Neural progenitor cell (in vitro differentiated cells): ENCODE measurements around the gene ZNF683.

Experiments
- EZH2 ChIP-seq: fragments of 200-600 bp; sonication (generic); IDR thresholded peaks from 2 replicates; pipeline ENCODE4 v1.6.1; 2017; ENCODE audit warnings: antibody characterized with exemption, mild to moderate bottlenecking, moderate library complexity
- EZH2phosphoT487 ChIP-seq: fragments of 200-600 bp; sonication (generic); IDR thresholded peaks from 2 replicates; pipeline ENCODE4 v1.6.1; 2017; ENCODE audit warnings: antibody characterized with exemption
- TF ChIP-seq, protein P1 (sequence below): fragments of 200-600 bp; sonication (generic); IDR thresholded peaks from 2 replicates; pipeline ENCODE4 v1.5.1; 2017; ENCODE audit warnings: antibody characterized with exemption, mild to moderate bottlenecking

DNA sequence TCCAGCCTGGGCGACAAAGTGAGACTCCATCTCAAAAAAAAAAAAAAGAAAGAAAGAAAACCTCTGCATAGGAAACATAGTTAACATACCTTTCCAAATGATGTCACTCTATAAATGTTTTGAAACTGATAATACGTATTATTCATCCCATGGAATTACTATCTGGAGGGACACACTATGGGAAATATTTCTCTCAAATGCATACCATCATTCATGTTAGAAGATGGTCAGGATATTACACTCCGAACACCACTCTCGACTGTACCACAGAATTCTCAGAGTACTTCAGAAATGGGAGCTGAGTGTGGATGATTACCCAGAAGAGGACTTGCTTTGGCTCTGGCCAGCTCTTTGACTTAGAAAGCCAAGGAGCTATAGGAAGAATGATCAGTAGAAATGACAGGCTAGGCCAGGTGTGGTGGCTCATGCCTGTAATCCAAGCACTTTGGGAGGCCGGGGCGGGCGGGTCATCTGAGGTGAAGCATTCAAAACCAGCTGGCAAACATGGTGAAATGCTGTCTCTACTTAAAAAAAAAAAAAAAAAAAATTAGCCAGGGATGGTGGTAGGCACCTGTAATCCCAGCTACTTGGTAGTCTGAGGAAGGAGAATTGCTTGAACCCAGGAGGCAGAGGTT is 32.8 kb upstream of the ZNF683 start:
- TF ChIP-seq, protein P1, sequence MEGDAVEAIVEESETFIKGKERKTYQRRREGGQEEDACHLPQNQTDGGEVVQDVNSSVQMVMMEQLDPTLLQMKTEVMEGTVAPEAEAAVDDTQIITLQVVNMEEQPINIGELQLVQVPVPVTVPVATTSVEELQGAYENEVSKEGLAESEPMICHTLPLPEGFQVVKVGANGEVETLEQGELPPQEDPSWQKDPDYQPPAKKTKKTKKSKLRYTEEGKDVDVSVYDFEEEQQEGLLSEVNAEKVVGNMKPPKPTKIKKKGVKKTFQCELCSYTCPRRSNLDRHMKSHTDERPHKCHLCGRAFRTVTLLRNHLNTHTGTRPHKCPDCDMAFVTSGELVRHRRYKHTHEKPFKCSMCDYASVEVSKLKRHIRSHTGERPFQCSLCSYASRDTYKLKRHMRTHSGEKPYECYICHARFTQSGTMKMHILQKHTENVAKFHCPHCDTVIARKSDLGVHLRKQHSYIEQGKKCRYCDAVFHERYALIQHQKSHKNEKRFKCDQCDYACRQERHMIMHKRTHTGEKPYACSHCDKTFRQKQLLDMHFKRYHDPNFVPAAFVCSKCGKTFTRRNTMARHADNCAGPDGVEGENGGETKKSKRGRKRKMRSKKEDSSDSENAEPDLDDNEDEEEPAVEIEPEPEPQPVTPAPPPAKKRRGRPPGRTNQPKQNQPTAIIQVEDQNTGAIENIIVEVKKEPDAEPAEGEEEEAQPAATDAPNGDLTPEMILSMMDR: no peak
- TF ChIP-seq EZH2phosphoT487: no peak
- no peak for TF ChIP-seq EZH2
